Hepatocyte (in vitro differentiated cells): ENCODE measurements around the gene CRK.

Source experiments
- CTCF ChIP-seq: fragments of 200-600 bp; sonication (generic); IDR thresholded peaks from 2 replicates; pipeline ENCODE4 v1.5.1; 2016; ENCODE audit warnings: antibody characterized with exemption, mild to moderate bottlenecking; ENCODE audit not compliant: poor library complexity
- EZH2phosphoT487 ChIP-seq: fragments of 200-600 bp; sonication (generic); IDR thresholded peaks from one replicate; pipeline ENCODE4 v1.6.1; 2018; ENCODE audit warnings: antibody characterized with exemption, mild to moderate bottlenecking, low read depth, moderate library complexity; ENCODE audit not compliant: unreplicated experiment, severe bottlenecking

- TF ChIP-seq CTCF (no peak), EZH2phosphoT487 (no peak)
These were observed 14.2 kb upstream of the CRK start for GRCh38 chr17:1470071-1470754.
